K562 (cell line): ENCODE results near the gene MAB21L2. TPM values are rescaled to one million over a fixed set of nuclear protein-coding genes. Genes with fewer than 3 reads are reported as not detected.
A peak's percentile ranks its signal among the peaks of the same experiment; 100 is the strongest.

Source experiments
- BACH1 ChIP-seq: fragments of 200-800 bp; sonication (Bioruptor generic); IDR thresholded peaks from 2 replicates; pipeline ENCODE4 v1.6.1; 2016; ENCODE audit warnings: missing genetic modification characterization, missing compliant biosample characterization
- CREBBP ChIP-seq: IDR thresholded peaks from one replicate; pipeline ENCODE4 v1.6.1; 2012; ENCODE audit warnings: low read depth, mild to moderate bottlenecking, control low read depth, inconsistent platforms, low read length
- DDX20 ChIP-seq: fragments of 450-650 bp; IDR thresholded peaks from 2 replicates; pipeline ENCODE4 v1.6.1; 2016; ENCODE audit warnings: missing genetic modification characterization, low read depth, mild to moderate bottlenecking, missing compliant biosample characterization, moderate library complexity
- EWSR1 ChIP-seq: fragments of 450-650 bp; IDR thresholded peaks from 2 replicates; pipeline ENCODE4 v1.6.1; 2018; ENCODE audit warnings: borderline replicate concordance, mild to moderate bottlenecking, low read depth, moderate library complexity; ENCODE audit not compliant: partially characterized antibody
- MAZ ChIP-seq, 2 experiments: fragments of 450-650 bp in 1 of 2; sonication (generic) in 1 of 2; formaldehyde crosslinking; IDR thresholded peaks in 1 of 2; conservative IDR thresholded peaks in 1 of 2; 2 replicates each; pipeline versions ENCODE4 v1.4.0 to v1.5.0; 2020; ENCODE audit warnings: mild to moderate bottlenecking in 1 of 2, missing genetic modification reagents in 1 of 2
- PHTF2 ChIP-seq: fragments of 250-450 bp; sonication (Bioruptor Pico); IDR thresholded peaks from 2 replicates; pipeline ENCODE4 v1.5.0; 2021; ENCODE audit warnings: mild to moderate bottlenecking
- SAFB ChIP-seq: fragments of 200-400 bp; formaldehyde crosslinking; IDR thresholded peaks from 2 replicates; pipeline ENCODE4 v1.6.1; 2017; ENCODE audit warnings: low read depth, low read length, borderline replicate concordance
- SMARCA5 ChIP-seq: fragments of 450-650 bp; IDR thresholded peaks from 2 replicates; pipeline ENCODE4 v1.6.1; 2016
- TCF3 ChIP-seq: sonication (generic); formaldehyde crosslinking; IDR thresholded peaks from 2 replicates; pipeline ENCODE4 v1.4.0; 2020; ENCODE audit warnings: mild to moderate bottlenecking, missing genetic modification reagents
- THRA ChIP-seq: fragments of 450-650 bp; IDR thresholded peaks from 2 replicates; pipeline ENCODE4 v1.6.1; 2017; ENCODE audit warnings: mild to moderate bottlenecking, moderate library complexity
- ZNF280A ChIP-seq: fragments of 450-650 bp; IDR thresholded peaks from 2 replicates; pipeline ENCODE4 v1.6.1; 2018; ENCODE audit warnings: mild to moderate bottlenecking, low read depth; ENCODE audit not compliant: partially characterized antibody
- ZNF830 ChIP-seq: fragments of 250-450 bp; sonication (Bioruptor Pico); IDR thresholded peaks from 2 replicates; pipeline ENCODE4 v1.5.0; 2021; ENCODE audit warnings: mild to moderate bottlenecking
- polyA plus RNA-seq, 8 experiments: library from polyadenylated mRNA; depleted of rRNA in 4 of 8; stranded (reverse) in 5 of 8; unstranded in 3 of 8; fragments of >200 nt; fragmentation: Nextera tagmentation in 2 of 8; fragmentation: Illumina TruSeq in 1 of 8; extraction: Ambion mirVana in 2 of 8; extraction: Trizol in 1 of 8; gene quantifications; 2 replicates each; pipeline versions ENCODE4 v1.2.1 to v1.2.3, GENCODE V29; 2011 to 2014; ENCODE audit warnings: inconsistent platforms in 1 of 8, missing spikeins in 1 of 8
- total RNA-seq, 7 experiments: library from RNA; depleted of rRNA in 6 of 7; stranded (reverse); fragments of >200 nt in 6 of 7; fragmentation: Illumina TruSeq in 2 of 7; extraction: Trizol in 2 of 7; gene quantifications; 2 replicates each; pipeline versions ENCODE4 v1.2.1 to v1.2.3, GENCODE V29; 2011 to 2021; ENCODE audit warnings: low replicate concordance in 1 of 7
- TF ChIP-seq, protein P1 (sequence below): fragments of 450-650 bp; IDR thresholded peaks from 2 replicates; pipeline ENCODE4 v1.6.1; 2016; ENCODE audit warnings: mild to moderate bottlenecking
- TF ChIP-seq, protein P2 (sequence below): sonication (generic); formaldehyde crosslinking; IDR thresholded peaks from 2 replicates; pipeline ENCODE4 v1.4.0; 2020; ENCODE audit warnings: mild to moderate bottlenecking, missing genetic modification reagents
- TF ChIP-seq, protein P3 (sequence below): fragments of 450-650 bp; IDR thresholded peaks from 2 replicates; pipeline ENCODE4 v1.6.1; 2016; ENCODE audit warnings: low read depth, mild to moderate bottlenecking, moderate library complexity

The MAB21L2 gene
- total and polyA plus RNA-seq, 9 of the 15 experiments (the other 6 are each of a cell fraction or from before 2014, with no cell fraction given): not detected

GRCh38 chr4:150572704-150573504 is 9.0 kb upstream of the MAB21L2 start (continued):
- TF ChIP-seq, protein P1, sequence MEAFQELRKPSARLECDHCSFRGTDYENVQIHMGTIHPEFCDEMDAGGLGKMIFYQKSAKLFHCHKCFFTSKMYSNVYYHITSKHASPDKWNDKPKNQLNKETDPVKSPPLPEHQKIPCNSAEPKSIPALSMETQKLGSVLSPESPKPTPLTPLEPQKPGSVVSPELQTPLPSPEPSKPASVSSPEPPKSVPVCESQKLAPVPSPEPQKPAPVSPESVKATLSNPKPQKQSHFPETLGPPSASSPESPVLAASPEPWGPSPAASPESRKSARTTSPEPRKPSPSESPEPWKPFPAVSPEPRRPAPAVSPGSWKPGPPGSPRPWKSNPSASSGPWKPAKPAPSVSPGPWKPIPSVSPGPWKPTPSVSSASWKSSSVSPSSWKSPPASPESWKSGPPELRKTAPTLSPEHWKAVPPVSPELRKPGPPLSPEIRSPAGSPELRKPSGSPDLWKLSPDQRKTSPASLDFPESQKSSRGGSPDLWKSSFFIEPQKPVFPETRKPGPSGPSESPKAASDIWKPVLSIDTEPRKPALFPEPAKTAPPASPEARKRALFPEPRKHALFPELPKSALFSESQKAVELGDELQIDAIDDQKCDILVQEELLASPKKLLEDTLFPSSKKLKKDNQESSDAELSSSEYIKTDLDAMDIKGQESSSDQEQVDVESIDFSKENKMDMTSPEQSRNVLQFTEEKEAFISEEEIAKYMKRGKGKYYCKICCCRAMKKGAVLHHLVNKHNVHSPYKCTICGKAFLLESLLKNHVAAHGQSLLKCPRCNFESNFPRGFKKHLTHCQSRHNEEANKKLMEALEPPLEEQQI: 0 out of 2 replicates have a peak, but pooled peaks have one; percentile 26
- TF ChIP-seq, protein P2, sequence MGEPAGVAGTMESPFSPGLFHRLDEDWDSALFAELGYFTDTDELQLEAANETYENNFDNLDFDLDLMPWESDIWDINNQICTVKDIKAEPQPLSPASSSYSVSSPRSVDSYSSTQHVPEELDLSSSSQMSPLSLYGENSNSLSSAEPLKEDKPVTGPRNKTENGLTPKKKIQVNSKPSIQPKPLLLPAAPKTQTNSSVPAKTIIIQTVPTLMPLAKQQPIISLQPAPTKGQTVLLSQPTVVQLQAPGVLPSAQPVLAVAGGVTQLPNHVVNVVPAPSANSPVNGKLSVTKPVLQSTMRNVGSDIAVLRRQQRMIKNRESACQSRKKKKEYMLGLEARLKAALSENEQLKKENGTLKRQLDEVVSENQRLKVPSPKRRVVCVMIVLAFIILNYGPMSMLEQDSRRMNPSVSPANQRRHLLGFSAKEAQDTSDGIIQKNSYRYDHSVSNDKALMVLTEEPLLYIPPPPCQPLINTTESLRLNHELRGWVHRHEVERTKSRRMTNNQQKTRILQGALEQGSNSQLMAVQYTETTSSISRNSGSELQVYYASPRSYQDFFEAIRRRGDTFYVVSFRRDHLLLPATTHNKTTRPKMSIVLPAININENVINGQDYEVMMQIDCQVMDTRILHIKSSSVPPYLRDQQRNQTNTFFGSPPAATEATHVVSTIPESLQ: no peak
- no peak for TF ChIP-seq SMARCA5
- TF ChIP-seq ZNF830 (CRISPR knock-in tag): no peak
- TF ChIP-seq, protein P3, sequence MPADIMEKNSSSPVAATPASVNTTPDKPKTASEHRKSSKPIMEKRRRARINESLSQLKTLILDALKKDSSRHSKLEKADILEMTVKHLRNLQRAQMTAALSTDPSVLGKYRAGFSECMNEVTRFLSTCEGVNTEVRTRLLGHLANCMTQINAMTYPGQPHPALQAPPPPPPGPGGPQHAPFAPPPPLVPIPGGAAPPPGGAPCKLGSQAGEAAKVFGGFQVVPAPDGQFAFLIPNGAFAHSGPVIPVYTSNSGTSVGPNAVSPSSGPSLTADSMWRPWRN: no peak
- TF ChIP-seq THRA: no peak
- TF ChIP-seq MAZ (CRISPR knock-in tag; conservative IDR thresholded peaks at IDR 0.05 in 1 of 2, IDR thresholded peaks at IDR 0.05 in 1 of 2): no peak; a peak in 1 of 4 replicates
- TF ChIP-seq SAFB: no peak
- no peak for TF ChIP-seq ZNF280A
- no peak for TF ChIP-seq BACH1 (tag)
- no peak for TF ChIP-seq PHTF2 (CRISPR knock-in tag)
- peak; percentile 68 for TF ChIP-seq TCF3
- TF ChIP-seq EWSR1: no peak
- no peak for TF ChIP-seq CREBBP
- no peak for TF ChIP-seq DDX20 (tag)
